ENCODE measurements around the gene AMELX. TPM values are rescaled to one million over a fixed set of nuclear protein-coding genes. Genes with fewer than 3 reads are reported as not detected.

AMELX gene
- total RNA-seq = not detected in 2 replicates

GRCh38 chrX:11293113-11293512 is at the start of gene AMELX:
Gene AMELX, plus strand, starts transcription at chrX:11293413. Its CDS starts 1,376 bp downstream, at chrX:11294789.

Other genes starting within 250 kb of the AMELX start
- gene HCCS, start 182.1 kb upstream of the AMELX start, total RNA-seq = 14.2 and 25.0 TPM in 2 replicates

Measured in bladder microvascular endothelial cell (primary cell).